Small intestine (tissue), 7 donors: Measurements from ENCODE around the gene CFAP299. TPM values are rescaled to one million over a fixed set of nuclear protein-coding genes. Genes with fewer than 3 reads are reported as not detected.

Experiments used
- DNase-seq, 2 donors: peaks; one replicate each; pipeline versions ENCODE4 v3.0.0 to v3.0.0-alpha.2; 2013
- FAIRE-seq: peaks from 2 replicates; lab custom pipeline; 2012; peaks lifted over from hg19 to GRCh38; lab: Jason Lieb, UNC
- H3K27ac ChIP-seq, 3 donors: one replicate each; pipeline ENCODE4 v1.5.1; 2013; ENCODE audit warnings: low read length in 2 of 3, mild to moderate bottlenecking in 2 of 3, control low read depth in 1 of 3, inconsistent platforms in 1 of 3, low read depth in 1 of 3, moderate library complexity in 1 of 3
- H3K27me3 ChIP-seq, 3 donors: one replicate each; pipeline ENCODE4 v1.6.1; 2013; ENCODE audit warnings: low read length in 3 of 3, inconsistent platforms in 1 of 3; ENCODE audit not compliant: control insufficient read depth in 3 of 3, insufficient read depth in 3 of 3
- H3K36me3 ChIP-seq, 3 donors: one replicate each; pipeline ENCODE4 v1.6.1; 2013; ENCODE audit warnings: low read length in 3 of 3, inconsistent platforms in 1 of 3, low read depth in 1 of 3, mild to moderate bottlenecking in 1 of 3, moderate library complexity in 1 of 3; ENCODE audit not compliant: control insufficient read depth in 3 of 3, insufficient read depth in 2 of 3
- H3K4me1 ChIP-seq, 3 donors: one replicate each; pipeline ENCODE4 v1.6.1; 2013; ENCODE audit warnings: low read length in 2 of 3, inconsistent platforms in 1 of 3, low read depth in 1 of 3, mild to moderate bottlenecking in 1 of 3, moderate library complexity in 1 of 3; ENCODE audit not compliant: control insufficient read depth in 3 of 3, insufficient read depth in 2 of 3
- H3K4me3 ChIP-seq, 3 donors: one replicate each; pipeline ENCODE4 v1.5.1; 2013; ENCODE audit warnings: low read length in 3 of 3, control low read depth in 1 of 3, inconsistent platforms in 1 of 3, low read depth in 1 of 3, mild to moderate bottlenecking in 1 of 3, moderate library complexity in 1 of 3
- H3K9me3 ChIP-seq, 2 donors: one replicate each; pipeline ENCODE4 v1.6.1; 2013; ENCODE audit warnings: low read depth in 1 of 2, low read length in 1 of 2; ENCODE audit not compliant: control insufficient read depth in 2 of 2, insufficient read depth in 1 of 2
- WGBS, 3 donors: extraction: QIAGEN DNeasy Blood & Tissue Kit; methylation state at CpG; one replicate each; pipeline ENCODE4 v1.1.7; 2013; 5-methylcytosine and 5-hydroxymethylcytosine counted together
- polyA plus RNA-seq, 4 donors: library from polyadenylated mRNA; stranded (reverse) in 3 of 4; unstranded in 1 of 4; fragments of 200-250 nt in 3 of 4; fragments of 120-200 nt in 1 of 4; gene quantifications; one replicate each; pipeline versions ENCODE4 v1.2.1 to v1.2.3, GENCODE V29; 2013
- donor health status: healthy with polysubstance abuse.
- donor health status: control.
- donor health status: control.
- donor health status: Bipolar disorder and iron deficiency.
- donor health status: healthy.

CFAP299 gene
- polyA plus RNA-seq, 4 donors, result not detected

GRCh38 chr4:80465238-80465637, 129.7 kb downstream of the CFAP299 start:
- Histone ChIP-seq H3K27me3 (no peaks in the 10 kb centered on the region), H3K36me3 (no peaks in the 10 kb centered on the region), H3K27ac (no peak overlapping the region), H3K4me1 (no peaks in the 10 kb centered on the region), H3K4me3 (no peak overlapping the region), H3K9me3 (no peaks in the 10 kb centered on the region)
- FAIRE-seq, result no peak
- 95 to 100% (median 100%) methylated on average over 1 of the region's 1 CpG for WGBS, 3 donors
- DNase-seq, result no peak

- no peaks in the 10 kb centered on the region for H3K27me3 ChIP-seq
- FAIRE-seq (no peak), DNase-seq (no peak)
- H3K4me1 ChIP-seq, result no peaks in the 10 kb centered on the region
- no peaks in the 10 kb centered on the region for H3K9me3 ChIP-seq
- no peak overlapping the region for H3K4me3 ChIP-seq
- no peaks in the 10 kb centered on the region for H3K36me3 ChIP-seq
- WGBS, 3 donors, result 70 to 90% (median 90%) methylated on average over 3 of the region's 3 CpGs
- H3K27ac ChIP-seq, result no peak overlapping the region
Measured at GRCh38 chr4:80465736-80466135, 130.2 kb downstream of the CFAP299 start.

- FAIRE-seq, result no peak
- H3K4me3 ChIP-seq, result no peak overlapping the region
- H3K9me3 ChIP-seq, result no peaks in the 10 kb centered on the region
- no peak for DNase-seq
- WGBS, 3 donors, result 85 to 100% (median 87%) methylated on average over 1 of the region's 1 CpG
- H3K4me1 ChIP-seq, result no peaks in the 10 kb centered on the region
- no peak overlapping the region for H3K27ac ChIP-seq
- no peaks in the 10 kb centered on the region for H3K27me3 ChIP-seq
- H3K36me3 ChIP-seq, result no peaks in the 10 kb centered on the region
Measured at GRCh38 chr4:80466618-80467017, 131.1 kb downstream of the CFAP299 start.

GRCh38 chr4:80471756-80472155, 136.2 kb downstream of the CFAP299 start:
- H3K9me3 ChIP-seq, result no peaks in the 10 kb centered on the region
- H3K27me3 ChIP-seq, result no peaks in the 10 kb centered on the region
- DNase-seq (peak; percentile 66 to 70), FAIRE-seq (no peak)
- no peaks in the 10 kb centered on the region for H3K4me1 ChIP-seq
- 6 to 27% (median 26%) methylated on average over 9 of the region's 9 CpGs for WGBS, 3 donors
- no peak overlapping the region for H3K4me3 ChIP-seq
- no peak overlapping the region for H3K27ac ChIP-seq
- no peaks in the 10 kb centered on the region for H3K36me3 ChIP-seq

GRCh38 chr4:80475236-80475635, 139.7 kb downstream of the CFAP299 start:
- FAIRE-seq, result no peak
- DNase-seq, result no peak
- no peaks in the 10 kb centered on the region for H3K9me3 ChIP-seq
- H3K4me1 ChIP-seq, result no peaks in the 10 kb centered on the region
- H3K27ac ChIP-seq, result no peak overlapping the region
- no peak overlapping the region for H3K4me3 ChIP-seq
- WGBS, 3 donors, result 92 to 95% (median 94%) methylated on average over 2 of the region's 2 CpGs
- H3K27me3 ChIP-seq, result no peaks in the 10 kb centered on the region
- H3K36me3 ChIP-seq, result no peaks in the 10 kb centered on the region

- Histone ChIP-seq H3K36me3 (no peaks in the 10 kb centered on the region), H3K27me3 (no peaks in the 10 kb centered on the region), H3K4me1 (no peaks in the 10 kb centered on the region), H3K27ac (no peak overlapping the region), H3K4me3 (no peak overlapping the region), H3K9me3 (no peaks in the 10 kb centered on the region)
- no peak for DNase-seq
- FAIRE-seq, result no peak
- 78 to 88% (median 87%) methylated on average over 3 of the region's 3 CpGs for WGBS, 3 donors
Measured at GRCh38 chr4:80475798-80476197, 140.3 kb downstream of the CFAP299 start.

GRCh38 chr4:80484712-80485111, 149.2 kb downstream of the CFAP299 start:
- H3K4me3 ChIP-seq, result no peak overlapping the region
- no peaks in the 10 kb centered on the region for H3K9me3 ChIP-seq
- DNase-seq (no peak), FAIRE-seq (no peak)
- H3K36me3 ChIP-seq, result no peaks in the 10 kb centered on the region
- no peaks in the 10 kb centered on the region for H3K27me3 ChIP-seq
- H3K27ac ChIP-seq, result no peak overlapping the region
- H3K4me1 ChIP-seq, result no peaks in the 10 kb centered on the region
- 89 to 98% (median 95%) methylated on average over 2 of the region's 2 CpGs for WGBS, 3 donors

- Histone ChIP-seq H3K4me3 (no peak overlapping the region), H3K4me1 (no peaks in the 10 kb centered on the region), H3K9me3 (no peaks in the 10 kb centered on the region), H3K27me3 (no peaks in the 10 kb centered on the region), H3K27ac (no peak overlapping the region), H3K36me3 (no peaks in the 10 kb centered on the region)
- DNase-seq (no peak), FAIRE-seq (no peak)
- 78 to 82% (median 81%) methylated on average over 3 of the region's 3 CpGs for WGBS, 3 donors
Measured at GRCh38 chr4:80486603-80487002, 151.1 kb downstream of the CFAP299 start.

- Histone ChIP-seq H3K4me3 (no peak overlapping the region), H3K27ac (no peak overlapping the region), H3K36me3 (no peaks in the 10 kb centered on the region), H3K9me3 (no peaks in the 10 kb centered on the region), H3K4me1 (no peaks in the 10 kb centered on the region), H3K27me3 (no peaks in the 10 kb centered on the region)
- DNase-seq (no peak), FAIRE-seq (no peak)
- 79 to 88% (median 88%) methylated on average over 4 of the region's 4 CpGs for WGBS, 3 donors
Measured at GRCh38 chr4:80489798-80490197, 154.3 kb downstream of the CFAP299 start.
